ENCODE measurements around the gene CDKL2.
"Not testable (repeated sequence)": the region's sequence is repeated elsewhere in the genome, so short reads cannot be mapped to it uniquely, and the experiment has no call there.

DNA sequence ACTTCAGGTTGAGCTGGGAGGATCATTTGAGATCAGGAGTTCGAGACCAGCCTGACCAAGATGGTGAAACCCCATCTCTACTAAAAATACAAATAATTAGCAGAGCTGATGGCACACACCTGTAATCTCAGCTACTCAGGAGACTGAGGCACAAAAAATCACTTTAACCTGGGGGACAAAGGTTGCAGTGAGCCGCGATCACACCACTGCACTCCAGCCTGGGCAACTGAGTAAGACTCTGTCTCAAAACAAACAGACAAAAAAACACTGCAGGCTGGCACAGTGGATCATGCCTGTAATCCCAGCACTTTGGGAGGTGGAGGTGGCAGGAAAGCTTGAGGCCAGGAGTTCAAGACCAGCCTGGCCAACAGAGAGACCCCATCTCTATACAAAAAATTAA, 34.3 kb upstream of the CDKL2 start:
- not testable (repeated sequence) for TF ChIP-seq CTCF (IDR thresholded peaks at IDR 0.05; ENCODE audit: poor library complexity, severe bottlenecking); MXI1 (conservative IDR thresholded peaks at IDR 0.05; ENCODE audit: poor library complexity, severe bottlenecking); TAF1 (IDR thresholded peaks at IDR 0.05; ENCODE audit: low read depth); EP300 (conservative IDR thresholded peaks at IDR 0.05; ENCODE audit: poor library complexity, severe bottlenecking); POLR2AphosphoS5 (IDR thresholded peaks at IDR 0.05)
- TF ChIP-seq, protein P1, sequence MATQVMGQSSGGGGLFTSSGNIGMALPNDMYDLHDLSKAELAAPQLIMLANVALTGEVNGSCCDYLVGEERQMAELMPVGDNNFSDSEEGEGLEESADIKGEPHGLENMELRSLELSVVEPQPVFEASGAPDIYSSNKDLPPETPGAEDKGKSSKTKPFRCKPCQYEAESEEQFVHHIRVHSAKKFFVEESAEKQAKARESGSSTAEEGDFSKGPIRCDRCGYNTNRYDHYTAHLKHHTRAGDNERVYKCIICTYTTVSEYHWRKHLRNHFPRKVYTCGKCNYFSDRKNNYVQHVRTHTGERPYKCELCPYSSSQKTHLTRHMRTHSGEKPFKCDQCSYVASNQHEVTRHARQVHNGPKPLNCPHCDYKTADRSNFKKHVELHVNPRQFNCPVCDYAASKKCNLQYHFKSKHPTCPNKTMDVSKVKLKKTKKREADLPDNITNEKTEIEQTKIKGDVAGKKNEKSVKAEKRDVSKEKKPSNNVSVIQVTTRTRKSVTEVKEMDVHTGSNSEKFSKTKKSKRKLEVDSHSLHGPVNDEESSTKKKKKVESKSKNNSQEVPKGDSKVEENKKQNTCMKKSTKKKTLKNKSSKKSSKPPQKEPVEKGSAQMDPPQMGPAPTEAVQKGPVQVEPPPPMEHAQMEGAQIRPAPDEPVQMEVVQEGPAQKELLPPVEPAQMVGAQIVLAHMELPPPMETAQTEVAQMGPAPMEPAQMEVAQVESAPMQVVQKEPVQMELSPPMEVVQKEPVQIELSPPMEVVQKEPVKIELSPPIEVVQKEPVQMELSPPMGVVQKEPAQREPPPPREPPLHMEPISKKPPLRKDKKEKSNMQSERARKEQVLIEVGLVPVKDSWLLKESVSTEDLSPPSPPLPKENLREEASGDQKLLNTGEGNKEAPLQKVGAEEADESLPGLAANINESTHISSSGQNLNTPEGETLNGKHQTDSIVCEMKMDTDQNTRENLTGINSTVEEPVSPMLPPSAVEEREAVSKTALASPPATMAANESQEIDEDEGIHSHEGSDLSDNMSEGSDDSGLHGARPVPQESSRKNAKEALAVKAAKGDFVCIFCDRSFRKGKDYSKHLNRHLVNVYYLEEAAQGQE (IDR thresholded peaks at IDR 0.05; ENCODE audit: borderline replicate concordance) = not testable (repeated sequence)

All from neural cell (in vitro differentiated cells).